ENCODE data around the gene CHSY1.
"Not testable (repeated sequence)": the region's sequence is repeated elsewhere in the genome, so short reads cannot be mapped to it uniquely, and the experiment has no call there.

The CHSY1 gene

DNA sequence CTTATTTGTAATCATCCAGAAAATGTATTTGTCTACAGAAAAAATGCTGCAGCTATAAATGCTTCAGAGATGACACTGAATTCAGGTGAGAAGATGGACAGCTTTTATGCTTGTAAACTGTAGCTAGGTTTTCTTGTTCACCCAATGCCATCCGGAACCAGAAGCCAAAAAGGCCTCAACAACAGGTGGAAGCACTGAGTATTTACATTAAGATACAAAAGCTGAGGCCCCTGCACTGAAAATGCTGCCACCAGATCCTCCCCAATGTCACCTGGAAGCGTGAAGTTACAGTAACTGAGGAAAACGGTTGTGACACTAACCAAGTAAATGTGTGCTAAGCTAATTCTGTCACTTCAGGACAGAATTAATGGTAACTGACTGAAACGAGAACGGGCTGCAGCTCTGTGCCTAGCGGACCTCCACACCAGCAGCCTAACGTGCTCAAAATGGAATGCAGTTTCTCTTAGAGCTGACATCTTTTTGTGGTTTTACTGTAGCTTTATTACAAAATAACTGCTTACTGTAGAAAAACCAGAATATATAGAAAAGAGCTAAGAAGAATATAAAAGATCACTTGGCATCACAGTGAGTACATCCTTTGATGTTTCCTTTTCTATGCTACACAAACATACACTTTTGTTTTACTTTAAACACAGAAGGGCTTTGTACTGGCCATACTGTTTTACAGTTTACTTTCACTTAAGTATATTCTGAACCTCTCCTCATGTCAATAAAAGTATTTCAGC lies 7.6 kb downstream of the CHSY1 start:
- DNase-seq (ENCODE audit: low spot score): no peak

- no peak for DNase-seq (ENCODE audit: low spot score)
Measured at GRCh38 chr15:101243420-101243819, 8.4 kb downstream of the CHSY1 start.

DNA sequence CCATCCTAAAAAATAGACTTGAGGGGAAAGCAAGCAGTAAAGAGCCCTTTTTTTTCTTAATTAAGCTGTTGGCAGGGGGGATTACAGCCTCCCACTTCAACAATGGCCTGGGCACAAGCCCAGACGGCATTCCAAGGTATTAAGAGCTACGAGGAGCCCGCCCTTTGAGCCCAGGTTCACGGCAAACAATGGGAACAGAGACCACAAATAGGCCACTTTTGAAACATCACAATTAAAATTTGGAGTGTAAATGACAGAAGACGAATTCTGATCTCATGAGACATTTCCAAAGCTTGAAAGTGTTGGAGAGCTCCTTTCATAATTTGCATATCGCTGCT lies 8.9 kb downstream of the CHSY1 start:
- DNase-seq (ENCODE audit: low spot score): no peak

DNA sequence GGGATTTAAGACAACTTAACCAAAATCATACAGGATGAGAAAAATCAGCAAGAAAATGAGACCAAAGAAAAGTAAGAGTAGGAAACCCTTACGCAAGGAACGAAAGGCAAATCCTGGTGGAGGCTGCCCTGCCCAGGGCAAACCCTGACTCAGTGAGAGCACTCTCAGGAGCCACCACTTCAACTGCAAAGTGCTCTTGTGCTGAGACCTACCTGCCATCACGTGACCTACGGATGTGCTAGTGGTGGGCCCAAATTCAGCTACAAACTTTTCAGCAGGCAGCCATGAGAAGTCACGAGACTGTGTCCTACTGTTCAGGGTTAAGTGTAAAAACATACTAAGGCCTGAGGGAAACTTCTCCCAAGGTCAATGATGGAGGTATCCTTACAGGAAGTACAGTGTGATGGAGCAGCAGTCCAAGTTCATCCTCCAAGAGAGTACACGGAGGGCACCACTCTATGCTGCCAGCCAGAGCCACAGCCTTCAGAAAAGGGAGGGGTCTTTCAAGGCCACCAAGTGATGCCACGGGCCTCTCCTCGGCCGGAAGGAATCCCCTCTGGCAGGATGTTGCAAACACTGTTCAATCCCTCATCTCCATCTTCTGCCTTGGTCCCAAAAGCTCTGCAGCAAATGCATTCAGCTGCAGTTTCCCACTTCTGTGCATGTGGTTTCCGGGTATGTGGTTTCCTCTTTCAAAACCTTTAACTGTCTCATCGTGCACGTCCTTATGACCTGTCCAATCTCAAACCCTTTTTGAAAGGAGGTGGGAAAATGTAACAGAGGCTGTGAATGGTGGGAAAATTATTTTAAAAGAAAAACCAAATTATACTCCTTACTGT lies 9.5 kb downstream of the CHSY1 start:
- DNase-seq (ENCODE audit: low spot score): no peak

DNA sequence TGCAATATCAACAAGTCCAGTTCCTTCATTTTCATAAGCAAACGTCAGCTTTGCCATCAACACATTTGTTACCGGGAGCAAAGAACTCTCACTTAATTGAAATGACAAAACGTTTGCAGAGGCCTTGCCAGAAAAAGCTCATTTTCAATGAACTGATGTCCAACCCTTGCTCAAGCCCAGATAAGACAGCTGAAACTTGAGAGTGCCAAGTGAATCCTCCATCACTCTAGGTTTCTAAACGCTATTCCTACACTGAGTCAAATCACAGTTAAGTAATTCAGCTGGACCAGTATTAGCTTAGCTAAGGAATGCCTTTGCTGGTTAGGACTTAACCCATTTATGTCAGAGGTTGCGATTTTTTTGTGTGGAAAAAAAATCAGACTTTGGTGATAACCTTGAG lies 11.5 kb downstream of the CHSY1 start:
- DNase-seq (ENCODE audit: low spot score): no peak

GRCh38 chr15:101239724-101240136 lies 12.1 kb downstream of the CHSY1 start:
- DNase-seq (ENCODE audit: low spot score): no peak

- no peak for DNase-seq (ENCODE audit: low spot score)
Measured at GRCh38 chr15:101237251-101237650, 14.6 kb downstream of the CHSY1 start.

DNA sequence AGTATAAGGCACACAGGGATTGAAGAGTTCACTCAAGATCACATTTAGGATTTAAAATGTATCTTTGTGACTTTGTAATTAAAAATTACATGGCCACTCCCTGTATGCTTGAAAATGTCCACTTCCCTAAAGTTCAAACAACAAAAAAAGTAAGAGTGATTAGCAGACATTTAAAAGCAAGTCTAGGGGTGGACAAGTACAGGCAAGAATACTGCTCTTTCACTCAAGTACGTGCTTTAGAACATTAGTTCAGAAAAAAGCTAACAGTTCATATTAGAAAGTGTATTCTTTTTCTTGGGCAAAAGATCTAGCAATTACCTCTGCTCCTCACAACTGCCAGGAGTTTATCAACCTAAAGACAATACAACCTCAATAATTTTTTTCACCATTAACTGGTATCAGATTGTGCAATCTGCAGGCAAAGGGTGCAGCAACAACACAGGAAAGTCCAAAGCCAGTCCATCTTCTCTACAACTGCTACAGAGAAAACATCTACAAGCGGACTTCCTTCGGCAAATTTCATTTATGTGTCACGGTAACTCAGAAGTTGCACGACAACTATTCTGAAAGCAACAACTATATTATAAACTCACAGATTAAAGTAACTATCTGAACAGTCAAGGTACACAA lies 18.1 kb downstream of the CHSY1 start:
- no peak for DNase-seq (ENCODE audit: low spot score)

- DNase-seq (ENCODE audit: low spot score): no peak
Measured at GRCh38 chr15:101232677-101233076, 19.2 kb downstream of the CHSY1 start.

DNA sequence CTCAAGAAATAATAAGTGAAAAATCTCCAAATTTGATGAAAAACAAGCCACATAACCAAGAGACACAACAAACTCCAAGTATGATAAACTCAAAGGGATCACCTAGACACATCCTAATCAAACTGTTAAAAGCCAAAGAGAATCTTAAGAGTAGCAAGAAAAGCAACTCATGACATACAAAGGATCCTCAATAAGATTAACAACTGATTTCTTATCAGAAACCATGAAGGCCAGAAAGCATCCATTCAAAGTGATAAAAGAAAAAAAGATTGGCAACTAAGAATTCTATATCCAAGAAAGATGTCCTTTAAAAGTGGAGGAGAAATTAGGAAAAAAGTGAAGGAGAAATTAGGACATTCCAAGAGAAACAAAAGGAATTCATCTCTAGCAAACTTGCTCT lies 23.5 kb downstream of the CHSY1 start:
- no peak for DNase-seq (ENCODE audit: low spot score)

GRCh38 chr15:101225658-101226057 lies 26.2 kb downstream of the CHSY1 start:
- DNase-seq (ENCODE audit: low spot score): no peak

DNA sequence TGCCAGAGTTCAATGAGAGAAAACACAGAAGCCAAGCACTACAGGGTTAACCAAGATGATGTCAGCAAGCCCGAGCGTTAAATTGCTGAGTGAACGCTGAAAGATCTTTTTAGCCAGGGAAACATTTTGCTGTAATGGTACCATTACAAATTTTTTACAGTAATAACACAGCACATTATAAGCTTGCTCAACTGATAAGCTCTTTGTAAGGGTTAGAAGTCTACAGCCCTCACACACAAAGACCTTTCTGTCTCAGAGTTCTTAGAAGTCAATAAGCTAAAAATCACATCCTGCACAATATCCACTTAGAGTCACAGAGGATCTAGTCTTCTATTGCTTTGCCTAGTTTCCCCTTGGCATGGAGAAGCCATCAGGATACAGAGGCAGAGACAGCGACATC lies 29.9 kb downstream of the CHSY1 start:
- DNase-seq (ENCODE audit: low spot score): no peak

GRCh38 chr15:101220060-101220459 lies 31.8 kb downstream of the CHSY1 start:
- no peak for DNase-seq (ENCODE audit: low spot score)

GRCh38 chr15:101219441-101219840 lies 32.4 kb downstream of the CHSY1 start:
- no peak for DNase-seq (ENCODE audit: low spot score)

DNA sequence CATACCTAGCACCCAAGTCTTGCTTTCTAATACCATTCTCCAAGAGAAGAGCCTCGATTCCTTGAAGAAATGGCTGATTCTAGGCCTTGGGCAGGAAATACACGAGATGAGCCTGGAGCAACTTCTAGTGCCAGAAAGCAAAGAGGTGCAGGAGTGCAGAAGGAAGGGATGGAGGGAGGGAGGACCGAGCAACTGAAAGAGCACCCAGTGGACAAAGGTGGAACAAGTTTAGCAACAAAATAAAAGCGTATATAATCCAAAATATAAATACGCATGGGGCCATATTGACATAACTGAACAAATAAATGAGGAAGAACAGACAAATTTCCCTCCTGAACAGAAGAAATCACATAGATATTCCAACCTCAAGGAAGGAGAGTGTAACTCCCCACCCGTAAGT lies 34.4 kb downstream of the CHSY1 start:
- no peak for DNase-seq (ENCODE audit: low spot score)

GRCh38 chr15:101216100-101216499 lies 35.7 kb downstream of the CHSY1 start:
- DNase-seq (ENCODE audit: low spot score): no peak

DNA sequence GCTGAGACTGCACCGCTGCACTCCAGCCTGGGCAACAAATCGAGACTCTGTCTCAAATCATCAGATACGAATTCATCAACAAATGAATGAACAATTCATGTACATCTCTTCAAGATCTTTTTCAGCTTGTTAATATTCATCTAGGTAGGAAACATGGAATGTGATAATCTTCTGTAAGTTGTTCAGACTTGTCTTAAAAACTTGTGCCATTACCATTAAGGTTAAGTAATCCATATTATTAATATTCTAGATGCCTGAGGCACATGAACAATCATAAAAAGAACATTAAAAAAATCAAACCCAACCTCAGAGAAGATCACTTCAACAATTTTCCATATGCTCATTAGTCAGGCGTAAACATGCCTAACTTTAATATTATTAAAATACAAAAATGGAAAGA lies 36.2 kb downstream of the CHSY1 start:
- no peak for DNase-seq (ENCODE audit: low spot score)

GRCh38 chr15:101214435-101215097 lies 37.3 kb downstream of the CHSY1 start:
- DNase-seq (ENCODE audit: low spot score): not testable (repeated sequence)

DNA sequence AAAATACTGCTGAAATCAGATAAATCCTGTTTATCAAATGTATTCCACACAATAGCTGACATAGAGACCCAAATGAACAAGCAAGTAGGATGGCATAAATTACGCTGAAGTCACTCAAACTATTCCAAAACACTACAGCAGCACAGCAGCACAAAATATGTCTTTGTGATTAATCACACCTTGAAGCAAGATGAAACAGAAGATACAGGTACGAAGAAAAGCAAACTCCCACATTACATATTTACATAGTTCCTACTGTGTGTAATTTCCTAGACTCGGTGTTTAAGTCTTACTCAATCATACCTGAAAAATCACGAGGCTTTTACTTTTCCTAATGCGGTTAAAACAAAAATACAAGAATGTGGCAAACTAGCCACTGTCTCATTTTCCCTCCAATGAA lies 38.3 kb downstream of the CHSY1 start:
- no peak for DNase-seq (ENCODE audit: low spot score)

- no peak for DNase-seq (ENCODE audit: low spot score)
Measured at GRCh38 chr15:101213147-101213546, 38.7 kb downstream of the CHSY1 start.

DNA sequence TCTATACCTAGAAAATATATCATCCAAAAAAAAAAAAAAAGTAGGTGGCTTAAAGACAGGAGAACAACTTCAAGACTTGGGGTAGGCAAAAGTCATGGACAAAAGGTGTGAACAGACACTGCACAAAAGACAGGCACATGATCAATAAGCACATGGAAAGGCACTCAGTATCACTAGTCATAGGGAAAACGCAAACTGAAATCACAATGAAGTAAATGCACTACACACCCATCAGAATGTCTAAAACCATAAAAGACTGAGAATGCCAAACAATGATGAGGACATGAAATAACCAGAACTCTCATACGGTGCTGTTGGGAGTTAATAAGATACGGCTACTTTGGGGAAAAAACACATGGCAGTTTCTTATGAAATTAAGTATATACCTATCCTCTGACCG lies 40.0 kb downstream of the CHSY1 start:
- DNase-seq (ENCODE audit: low spot score): no peak

- DNase-seq (ENCODE audit: low spot score): no peak
Measured at GRCh38 chr15:101210466-101210865, 41.4 kb downstream of the CHSY1 start.

DNA sequence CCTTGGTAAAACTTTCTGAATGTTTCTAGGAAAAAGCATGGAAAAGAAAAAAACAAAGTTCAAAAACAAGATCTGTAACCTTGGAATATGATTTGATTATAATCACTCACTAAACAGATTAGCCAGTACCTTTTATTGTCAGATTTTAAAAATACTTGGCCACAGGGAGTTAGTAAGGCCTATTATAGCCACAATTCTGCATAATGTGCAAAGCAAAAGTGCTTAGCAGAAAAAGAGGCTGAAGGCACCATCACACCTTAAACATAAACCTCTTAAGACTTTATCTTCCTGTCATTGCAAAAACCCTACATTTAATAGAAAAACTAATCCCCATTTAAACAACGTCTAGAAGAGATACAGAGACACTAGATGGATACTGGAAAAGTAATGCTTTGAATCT lies 41.8 kb downstream of the CHSY1 start:
- no peak for DNase-seq (ENCODE audit: low spot score)
